ENCODE results near the gene LEMD3. TPM values are rescaled to one million over a fixed set of nuclear protein-coding genes. Genes with fewer than 3 reads are reported as not detected.

LEMD3 gene
- total RNA-seq, 1 donor from 2014 or later = 25.5 TPM

DNA sequence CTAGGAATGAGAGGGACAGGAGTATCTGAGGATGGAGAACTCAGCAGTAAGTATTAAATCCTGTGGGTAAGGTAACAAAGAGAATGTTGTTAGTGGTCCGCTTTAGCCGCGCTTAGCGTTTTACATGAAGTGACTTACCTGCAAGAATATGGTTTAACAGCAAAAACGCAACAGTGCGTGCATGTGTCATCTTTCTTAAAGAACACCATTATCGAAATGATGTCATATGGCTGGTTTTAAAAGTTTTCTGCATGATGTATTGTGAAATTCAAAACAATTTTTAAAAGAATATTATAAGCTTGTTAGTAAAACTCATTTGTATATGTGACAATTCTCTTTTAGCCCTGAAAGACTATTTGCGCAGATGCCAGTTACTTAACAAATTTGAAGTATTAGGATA is 1.7 kb downstream of the LEMD3 start:
- no peak for DNase-seq (ENCODE audit: low read depth)
- Histone ChIP-seq H3K4me3 (ENCODE audit: low read depth, low read length) (peak overlapping the region; percentile 97), H3K27me3 (ENCODE audit: control insufficient read depth, insufficient read depth, low read length) (no peaks in the 10 kb centered on the region), H3K36me3 (ENCODE audit: control insufficient read depth, insufficient read depth, low read length) (no peaks in the 10 kb centered on the region)
- TF ChIP-seq, protein P1, sequence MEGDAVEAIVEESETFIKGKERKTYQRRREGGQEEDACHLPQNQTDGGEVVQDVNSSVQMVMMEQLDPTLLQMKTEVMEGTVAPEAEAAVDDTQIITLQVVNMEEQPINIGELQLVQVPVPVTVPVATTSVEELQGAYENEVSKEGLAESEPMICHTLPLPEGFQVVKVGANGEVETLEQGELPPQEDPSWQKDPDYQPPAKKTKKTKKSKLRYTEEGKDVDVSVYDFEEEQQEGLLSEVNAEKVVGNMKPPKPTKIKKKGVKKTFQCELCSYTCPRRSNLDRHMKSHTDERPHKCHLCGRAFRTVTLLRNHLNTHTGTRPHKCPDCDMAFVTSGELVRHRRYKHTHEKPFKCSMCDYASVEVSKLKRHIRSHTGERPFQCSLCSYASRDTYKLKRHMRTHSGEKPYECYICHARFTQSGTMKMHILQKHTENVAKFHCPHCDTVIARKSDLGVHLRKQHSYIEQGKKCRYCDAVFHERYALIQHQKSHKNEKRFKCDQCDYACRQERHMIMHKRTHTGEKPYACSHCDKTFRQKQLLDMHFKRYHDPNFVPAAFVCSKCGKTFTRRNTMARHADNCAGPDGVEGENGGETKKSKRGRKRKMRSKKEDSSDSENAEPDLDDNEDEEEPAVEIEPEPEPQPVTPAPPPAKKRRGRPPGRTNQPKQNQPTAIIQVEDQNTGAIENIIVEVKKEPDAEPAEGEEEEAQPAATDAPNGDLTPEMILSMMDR (IDR thresholded peaks at IDR 0.05; ENCODE audit: insufficient read depth, low read length, poor library complexity, severe bottlenecking) = no peak

DNA sequence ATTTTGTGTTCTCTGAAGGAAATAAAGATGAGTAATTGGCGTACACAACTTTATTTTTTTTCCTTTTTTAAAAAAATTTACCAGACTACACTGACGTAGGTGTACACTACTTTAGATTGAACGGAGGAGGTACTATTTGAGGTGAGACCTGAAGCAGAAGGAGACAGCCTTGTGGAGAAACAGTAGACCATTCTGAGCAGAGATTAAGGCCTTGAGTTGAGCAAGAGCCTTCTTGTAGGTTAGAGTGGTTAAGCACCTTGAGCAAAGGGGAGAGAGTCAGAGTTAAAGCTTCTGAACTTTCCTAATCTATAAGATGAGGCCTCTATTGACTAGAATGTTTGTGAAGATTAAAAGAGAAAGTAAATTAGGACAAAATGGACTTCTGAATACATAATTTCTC is 2.5 kb downstream of the LEMD3 start:
- Histone ChIP-seq H3K4me3 (ENCODE audit: low read depth, low read length) (peak overlapping the region; percentile 97), H3K27me3 (ENCODE audit: control insufficient read depth, insufficient read depth, low read length) (no peaks in the 10 kb centered on the region), H3K36me3 (ENCODE audit: control insufficient read depth, insufficient read depth, low read length) (no peaks in the 10 kb centered on the region)
- TF ChIP-seq, protein P1 (IDR thresholded peaks at IDR 0.05; ENCODE audit: insufficient read depth, low read length, poor library complexity, severe bottlenecking) = no peak
- no peak for DNase-seq (ENCODE audit: low read depth)

DNA sequence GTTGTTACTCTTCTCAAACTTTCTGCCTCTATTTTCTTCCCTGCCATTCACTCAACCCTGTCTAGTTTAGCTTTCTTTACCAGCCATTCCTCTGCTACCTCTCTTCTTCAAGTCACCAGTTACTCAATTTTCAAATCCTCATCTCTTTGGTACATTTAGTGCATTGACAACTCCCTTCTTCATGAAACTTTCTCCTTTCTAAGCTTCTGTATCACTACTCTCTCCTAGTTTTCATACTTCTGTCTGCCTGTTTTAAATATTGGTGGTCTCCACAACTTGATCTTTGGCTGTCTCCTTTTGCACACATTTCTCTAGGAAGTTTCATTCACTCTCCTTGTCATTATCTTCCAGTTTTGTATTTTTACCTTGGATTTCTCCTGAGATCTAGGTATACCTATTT is 6.0 kb downstream of the LEMD3 start:
- Histone ChIP-seq H3K36me3 (ENCODE audit: control insufficient read depth, insufficient read depth, low read length) (no peaks in the 10 kb centered on the region), H3K4me3 (ENCODE audit: low read depth, low read length) (no peak overlapping the region), H3K27me3 (ENCODE audit: control insufficient read depth, insufficient read depth, low read length) (no peaks in the 10 kb centered on the region)
- DNase-seq (ENCODE audit: low read depth) = no peak
- TF ChIP-seq, protein P1 (IDR thresholded peaks at IDR 0.05; ENCODE audit: insufficient read depth, low read length, poor library complexity, severe bottlenecking) = no peak

DNA sequence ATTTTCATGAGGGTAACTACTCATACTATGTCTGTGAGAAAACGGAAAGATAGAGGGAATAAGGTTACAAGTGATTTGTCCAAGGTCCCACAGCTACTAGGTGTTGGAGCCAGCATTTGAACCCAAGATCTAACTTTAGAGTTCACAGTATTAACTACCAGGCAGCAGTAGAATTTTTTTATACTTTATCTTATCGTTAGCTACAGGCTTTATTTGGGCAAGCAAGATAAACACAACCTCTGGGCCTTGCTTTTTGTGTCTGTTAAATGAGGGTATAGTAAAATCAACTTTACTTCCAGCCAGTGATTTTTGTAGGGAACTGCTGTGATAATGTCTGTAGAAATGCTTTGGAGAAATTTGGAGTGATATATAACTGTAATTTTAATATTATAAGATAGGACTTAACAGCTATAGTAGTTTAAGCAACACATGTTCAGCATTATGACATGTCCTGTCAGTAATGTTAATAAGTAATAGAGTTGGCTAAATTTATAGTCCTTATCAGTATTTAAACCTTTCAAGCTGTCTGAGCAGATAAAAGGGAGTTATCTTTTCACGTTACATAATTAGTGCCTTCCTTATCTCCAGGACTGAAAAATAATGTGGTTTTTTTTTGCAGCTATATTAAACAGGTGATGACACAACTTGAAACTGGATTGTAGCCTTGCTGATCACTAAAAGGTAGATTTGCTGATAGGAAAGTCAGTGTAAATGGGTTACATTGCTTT is 12.8 kb downstream of the LEMD3 start:
- TF ChIP-seq, protein P1 (IDR thresholded peaks at IDR 0.05; ENCODE audit: insufficient read depth, low read length, poor library complexity, severe bottlenecking) = no peak
- no peak for DNase-seq (ENCODE audit: low read depth)
- H3K4me3 ChIP-seq (ENCODE audit: low read depth, low read length) = no peak overlapping the region
- H3K27me3 ChIP-seq (ENCODE audit: control insufficient read depth, insufficient read depth, low read length) = no peaks in the 10 kb centered on the region
- H3K36me3 ChIP-seq (ENCODE audit: control insufficient read depth, insufficient read depth, low read length) = no peaks in the 10 kb centered on the region

DNA sequence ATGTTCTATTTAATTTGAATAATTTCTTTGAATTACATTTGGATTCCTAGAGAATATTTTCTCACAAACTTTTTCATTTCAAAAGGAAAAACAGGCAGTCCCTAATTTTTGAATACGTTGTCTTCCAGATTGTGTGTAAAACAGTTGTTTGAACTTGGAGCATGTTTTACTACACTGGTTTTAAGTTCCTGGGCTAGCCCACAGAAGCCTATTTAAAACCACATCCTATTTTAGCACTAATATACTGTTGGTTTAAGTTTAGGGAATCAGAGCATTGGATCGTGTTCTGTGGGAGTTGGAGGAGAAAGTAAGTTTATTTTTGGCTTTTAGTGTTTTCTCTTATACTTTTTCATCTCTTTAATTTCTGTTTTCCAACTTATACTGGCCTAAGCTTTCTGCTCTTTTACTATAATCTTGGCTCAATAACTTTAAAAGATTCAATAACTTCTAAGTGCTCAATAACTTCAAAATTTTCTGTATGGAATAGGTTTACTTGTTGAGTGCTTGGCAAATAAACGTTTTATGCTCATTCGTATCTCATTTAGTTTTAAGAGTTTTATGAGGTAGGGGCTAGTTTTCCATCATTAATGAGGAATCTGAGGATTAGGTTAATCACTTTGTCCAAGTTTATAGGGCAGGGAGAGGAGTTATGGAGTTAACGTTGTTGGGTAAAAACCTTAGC is 14.9 kb downstream of the LEMD3 start:
- no peaks in the 10 kb centered on the region for H3K36me3 ChIP-seq (ENCODE audit: control insufficient read depth, insufficient read depth, low read length)
- TF ChIP-seq, protein P1 (IDR thresholded peaks at IDR 0.05; ENCODE audit: insufficient read depth, low read length, poor library complexity, severe bottlenecking) = no peak
- no peak for DNase-seq (ENCODE audit: low read depth)
- H3K4me3 ChIP-seq (ENCODE audit: low read depth, low read length) = no peak overlapping the region
- H3K27me3 ChIP-seq (ENCODE audit: control insufficient read depth, insufficient read depth, low read length) = no peaks in the 10 kb centered on the region
